ENCODE data around the gene CACNB4.

DNA sequence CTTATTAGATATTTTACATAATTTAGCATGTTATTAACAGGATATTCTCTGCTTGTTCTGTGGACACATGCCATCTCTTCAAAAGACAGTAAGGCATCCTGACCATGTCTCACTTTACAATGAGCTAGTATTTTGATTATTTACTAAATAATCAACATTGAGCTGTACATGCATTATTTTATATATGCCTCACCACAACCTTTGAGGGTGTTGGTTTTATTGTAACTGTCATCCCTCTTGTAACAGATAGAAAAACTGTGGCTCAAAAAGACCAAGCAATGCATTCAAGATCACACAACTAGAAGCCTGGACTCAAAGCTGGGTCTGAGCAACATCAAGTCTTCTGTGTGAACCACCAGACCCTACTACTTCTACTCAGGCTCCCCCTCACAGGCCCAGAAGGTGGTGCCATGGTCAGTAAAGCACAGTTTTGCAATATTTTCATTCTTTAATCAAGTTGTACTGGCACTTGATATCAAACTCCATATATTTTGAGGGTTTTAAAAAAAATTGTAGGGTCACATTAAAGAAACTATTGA is 165.5 kb downstream of the CACNB4 start:
- no peak for TF ChIP-seq MXI1 (conservative IDR thresholded peaks at IDR 0.05; ENCODE audit: poor library complexity, severe bottlenecking)
- TF ChIP-seq TAF1 (IDR thresholded peaks at IDR 0.05; ENCODE audit: low read depth), result no peak
- TF ChIP-seq, protein P1, sequence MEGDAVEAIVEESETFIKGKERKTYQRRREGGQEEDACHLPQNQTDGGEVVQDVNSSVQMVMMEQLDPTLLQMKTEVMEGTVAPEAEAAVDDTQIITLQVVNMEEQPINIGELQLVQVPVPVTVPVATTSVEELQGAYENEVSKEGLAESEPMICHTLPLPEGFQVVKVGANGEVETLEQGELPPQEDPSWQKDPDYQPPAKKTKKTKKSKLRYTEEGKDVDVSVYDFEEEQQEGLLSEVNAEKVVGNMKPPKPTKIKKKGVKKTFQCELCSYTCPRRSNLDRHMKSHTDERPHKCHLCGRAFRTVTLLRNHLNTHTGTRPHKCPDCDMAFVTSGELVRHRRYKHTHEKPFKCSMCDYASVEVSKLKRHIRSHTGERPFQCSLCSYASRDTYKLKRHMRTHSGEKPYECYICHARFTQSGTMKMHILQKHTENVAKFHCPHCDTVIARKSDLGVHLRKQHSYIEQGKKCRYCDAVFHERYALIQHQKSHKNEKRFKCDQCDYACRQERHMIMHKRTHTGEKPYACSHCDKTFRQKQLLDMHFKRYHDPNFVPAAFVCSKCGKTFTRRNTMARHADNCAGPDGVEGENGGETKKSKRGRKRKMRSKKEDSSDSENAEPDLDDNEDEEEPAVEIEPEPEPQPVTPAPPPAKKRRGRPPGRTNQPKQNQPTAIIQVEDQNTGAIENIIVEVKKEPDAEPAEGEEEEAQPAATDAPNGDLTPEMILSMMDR (IDR thresholded peaks at IDR 0.05; ENCODE audit: poor library complexity, severe bottlenecking), result no peak
- TF ChIP-seq EZH2 (IDR thresholded peaks at IDR 0.05; ENCODE audit: borderline replicate concordance, insufficient read depth, low read length, poor library complexity, severe bottlenecking), result no peak
- TF ChIP-seq EP300 (conservative IDR thresholded peaks at IDR 0.05; ENCODE audit: poor library complexity, severe bottlenecking), result no peak
- TF ChIP-seq POLR2AphosphoS5 (IDR thresholded peaks at IDR 0.05), result no peak
- no peak for TF ChIP-seq RAD21 (conservative IDR thresholded peaks at IDR 0.05)
- TF ChIP-seq SMC3 (conservative IDR thresholded peaks at IDR 0.05; ENCODE audit: poor library complexity), result no peak
